HG03045 (cell line): ENCODE measurements around the gene PIM2.
A peak's percentile ranks its signal among the peaks of the same experiment; 100 is the strongest.
"Not testable (repeated sequence)": the region's sequence is repeated elsewhere in the genome, so short reads cannot be mapped to it uniquely, and the experiment has no call there.

Source experiments
- ATAC-seq: cut with Tn5 transposase; IDR thresholded peaks from one replicate; pipeline ENCODE4 v1.9.1; 2021; ENCODE audit warnings: mild to moderate bottlenecking, moderate library complexity; ENCODE audit not compliant: unreplicated experiment

The PIM2 gene

GRCh38 chrX:48909703-48910294, 9.0 kb downstream of the PIM2 start:
- no peak for ATAC-seq

- ATAC-seq = no peak
Observed at GRCh38 chrX:48908600-48908999, 10.2 kb downstream of the PIM2 start.

GRCh38 chrX:48905090-48905790, 13.6 kb downstream of the PIM2 start:
- ATAC-seq = no peak

- ATAC-seq = no peak
Observed at GRCh38 chrX:48904626-48905025, 14.2 kb downstream of the PIM2 start.

GRCh38 chrX:48904180-48904579, 14.6 kb downstream of the PIM2 start:
- no peak for ATAC-seq

GRCh38 chrX:48903290-48903689, 15.5 kb downstream of the PIM2 start:
- no peak for ATAC-seq

GRCh38 chrX:48902776-48903175, 16.0 kb downstream of the PIM2 start:
- ATAC-seq = no peak

GRCh38 chrX:48902135-48902534, 16.7 kb downstream of the PIM2 start:
- no peak for ATAC-seq

GRCh38 chrX:48901069-48901468, 17.8 kb downstream of the PIM2 start:
- no peak for ATAC-seq

GRCh38 chrX:48899078-48899410, 19.8 kb downstream of the PIM2 start:
- ATAC-seq = no peak

GRCh38 chrX:48897625-48898306, 21.1 kb downstream of the PIM2 start, which contains the start of the genes PQBP1 and TIMM17B:
PQBP1 (plus strand) TSS chrX:48897930; CDS start chrX:48898510, 580 bp downstream.
TIMM17B (minus strand) TSS chrX:48897768; CDS start chrX:48897749, 19 bp downstream.
- peak; percentile 89 for ATAC-seq

- peak; percentile 6 for ATAC-seq
Observed at GRCh38 chrX:48897157-48897624, 21.6 kb downstream of the PIM2 start.

GRCh38 chrX:48896611-48897011, 22.2 kb downstream of the PIM2 start:
- ATAC-seq = no peak

GRCh38 chrX:48894891-48895290, 23.9 kb downstream of the PIM2 start:
- no peak for ATAC-seq

- ATAC-seq = no peak
Observed at GRCh38 chrX:48893556-48894348, 25.1 kb downstream of the PIM2 start.

GRCh38 chrX:48892896-48893295, 25.9 kb downstream of the PIM2 start:
- ATAC-seq = no peak

GRCh38 chrX:48891402-48892288, 27.2 kb downstream of the PIM2 start:
- ATAC-seq = peak; percentile 82

- peak; percentile 45 for ATAC-seq
Observed at GRCh38 chrX:48890934-48891401, 27.9 kb downstream of the PIM2 start.

- no peak for ATAC-seq
Observed at GRCh38 chrX:48890296-48890925, 28.4 kb downstream of the PIM2 start.

GRCh38 chrX:48886586-48886985, 32.2 kb downstream of the PIM2 start:
- not testable (repeated sequence) for ATAC-seq
